CD4-positive, alpha-beta memory T cell (primary cell): Measurements from ENCODE around the gene FLCN. TPM values are rescaled to one million over a fixed set of nuclear protein-coding genes. Genes with fewer than 3 reads are reported as not detected.

ENCODE experiments used
- CTCF ChIA-PET: fragments of 350-600 bp; sonication (Branson Sonifier 250); formaldehyde crosslinking; loops from one replicate; lab custom pipeline; 2021; ENCODE audit warnings: inconsistent platforms; ENCODE audit not compliant: partially characterized antibody; lab: Charles Lee
- POLR2A ChIA-PET: fragments of 350-600 bp; sonication (Branson Sonifier 250); formaldehyde crosslinking; loops from one replicate; lab custom pipeline; 2021; ENCODE audit not compliant: partially characterized antibody; lab: Charles Lee
- DNase-seq, 5 donors: peaks; one replicate each; pipeline versions ENCODE4 v3.0.0 to v3.0.0-alpha.2; 2020 to 2022; ENCODE audit warnings: mixed read lengths in 1 of 5
- H3K27ac ChIP-seq: one replicate; pipeline ENCODE4 v1.7.0; 2013; ENCODE audit warnings: low read depth, low read length
- H3K27me3 ChIP-seq: 2 replicates; pipeline ENCODE4 v1.7.0; 2013; ENCODE audit warnings: mild to moderate bottlenecking, low read length, moderate library complexity; ENCODE audit not compliant: insufficient read depth
- H3K36me3 ChIP-seq: 2 replicates; pipeline ENCODE4 v1.7.0; 2013; ENCODE audit warnings: mild to moderate bottlenecking, low read length, moderate library complexity; ENCODE audit not compliant: insufficient read depth
- H3K4me1 ChIP-seq: 2 replicates; pipeline ENCODE4 v1.7.0; 2013; ENCODE audit warnings: mild to moderate bottlenecking, low read length, moderate library complexity; ENCODE audit not compliant: insufficient read depth
- H3K4me3 ChIP-seq, 2 donors: one replicate each; pipeline ENCODE4 v1.7.0; 2013; ENCODE audit warnings: low read length in 2 of 2, mild to moderate bottlenecking in 1 of 2
- H3K9me3 ChIP-seq, 2 donors: one replicate each; pipeline ENCODE4 v1.7.0; 2013; ENCODE audit warnings: low read length in 2 of 2, control low read depth in 1 of 2; ENCODE audit not compliant: control insufficient read depth in 1 of 2
- H3K27ac Mint-ChIP-seq, 7 donors: one replicate each; pipeline ENCODE4 v1.8.0; 2020 to 2021; ENCODE audit warnings: mixed read lengths in 7 of 7, mild to moderate bottlenecking in 6 of 7, inconsistent platforms in 3 of 7, moderate library complexity in 3 of 7
- H3K27me3 Mint-ChIP-seq, 2 donors: one replicate each; pipeline ENCODE4 v1.8.0; 2020 to 2021; ENCODE audit warnings: mixed read lengths in 2 of 2
- H3K36me3 Mint-ChIP-seq, 2 donors: one replicate each; pipeline ENCODE4 v1.8.0; 2020 to 2021; ENCODE audit warnings: mixed read lengths in 2 of 2, inconsistent platforms in 1 of 2, mild to moderate bottlenecking in 1 of 2
- H3K4me1 Mint-ChIP-seq, 4 donors: one replicate each; pipeline ENCODE4 v1.8.0; 2020 to 2021; ENCODE audit warnings: mixed read lengths in 4 of 4, mild to moderate bottlenecking in 1 of 4
- H3K4me3 Mint-ChIP-seq, 8 donors: one replicate each; pipeline ENCODE4 v1.8.0; 2020 to 2021; ENCODE audit warnings: mixed read lengths in 8 of 8, mild to moderate bottlenecking in 7 of 8, moderate library complexity in 6 of 8, inconsistent platforms in 3 of 8
- H3K9me3 Mint-ChIP-seq, 8 donors: one replicate each; pipeline ENCODE4 v1.8.0; 2020 to 2021; ENCODE audit warnings: mixed read lengths in 8 of 8, mild to moderate bottlenecking in 5 of 8, inconsistent platforms in 3 of 8, moderate library complexity in 1 of 8
- intact Hi-C: fragments of 100-400 bp; cut with micrococcal nuclease; formaldehyde crosslinking; loops from one replicate; pipeline ENCODE4 v1.15.1; 2023
- polyA plus RNA-seq, 2 donors: library from polyadenylated mRNA; unstranded; fragments of 300-500 nt; fragmentation: Illumina TruSeq; gene quantifications; one replicate each; pipeline ENCODE4 v1.2.3, GENCODE V29; 2021
- total RNA-seq, 2 experiments: library from RNA; stranded (reverse); gene quantifications; one replicate each; pipeline ENCODE4 v1.2.3, GENCODE V29; 2021

FLCN gene
- total and polyA plus RNA-seq, 4 experiments from 2014 or later, result 2.4 to 95.0 (median 49.8) TPM

DNA sequence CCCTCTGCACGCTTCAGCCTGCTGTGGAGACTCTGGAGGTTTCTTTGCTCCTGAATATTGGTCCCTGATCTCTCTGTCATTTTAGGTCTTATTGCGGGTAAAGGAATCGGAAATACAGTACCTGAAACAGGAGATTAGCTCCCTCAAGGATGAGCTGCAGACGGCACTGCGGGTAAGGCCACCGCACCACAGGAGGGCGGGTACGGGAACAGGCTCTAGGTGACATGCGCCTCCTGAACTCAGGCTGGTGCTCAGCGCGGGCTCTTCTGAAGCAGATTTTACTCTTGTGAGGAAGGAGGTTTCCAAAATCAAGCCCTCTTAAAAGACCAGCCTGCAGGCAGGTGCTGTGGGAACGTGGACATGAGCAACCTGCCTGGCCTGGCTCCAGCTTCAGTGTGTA is 60.6 kb downstream of the FLCN start:
- peaks cover 28% of the 10 kb centered on the region for H3K36me3 ChIP-seq
- peaks cover 0 to 2% (median 0%) of the 10 kb centered on the region in 8 donors for H3K9me3 Mint-ChIP-seq
- peaks cover 46 to 68% of the 10 kb centered on the region in 2 donors for H3K36me3 Mint-ChIP-seq

DNA sequence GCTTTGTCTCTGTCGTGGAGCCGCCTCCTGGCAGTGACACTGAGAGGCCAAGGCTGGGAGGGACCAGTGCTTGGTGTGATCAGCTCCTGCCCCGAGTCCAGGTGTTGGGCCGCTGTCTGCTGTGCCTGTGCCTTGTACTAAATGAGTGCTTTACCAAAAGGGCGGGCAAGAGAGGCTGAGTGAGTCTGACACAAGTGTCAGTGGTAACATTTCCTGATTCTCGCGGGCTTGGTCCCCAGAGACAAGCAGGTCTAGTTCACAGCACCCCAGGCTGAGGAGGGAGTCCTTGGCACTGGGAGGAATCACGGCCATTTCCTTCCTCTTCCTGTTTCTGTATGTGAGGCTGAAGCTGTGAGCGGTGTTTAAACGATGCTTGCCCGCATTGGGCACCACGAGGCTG is 61.1 kb downstream of the FLCN start:
- H3K4me3 ChIP-seq, result peak overlapping the region in 1 of 2 donors; percentile 9
- ChIA-PET POLR2A (interaction anchor here (0.9 to 11.4 kb wide), 8 partner anchors 8 to 159 kb away, joined by 3 to 131 read pairs (median 4); partner anchors contain the start of genes FLCN and PLD6), CTCF (interaction anchor here (1.1 to 1.2 kb wide), 3 partner anchors 16 to 32 kb away, joined by 3 to 4 read pairs (median 4); no protein-coding TSS in a partner anchor)
- H3K36me3 Mint-ChIP-seq, result peaks cover 48 to 69% of the 10 kb centered on the region in 2 donors
- H3K36me3 ChIP-seq, result peaks cover 27% of the 10 kb centered on the region
- peak overlapping the region; percentile 71 for H3K27ac ChIP-seq
- H3K27me3 Mint-ChIP-seq, result no peaks in the 10 kb centered on the region
- H3K27me3 ChIP-seq, result no peaks in the 10 kb centered on the region
- intact Hi-C loops, result loop anchor here (2.0 kb wide), 1 partner anchor 29 kb away; no protein-coding TSS in a partner anchor
- peak overlapping the region; percentile 78 to 91 (median 84) for H3K4me3 Mint-ChIP-seq
- H3K27ac Mint-ChIP-seq, result peak overlapping the region; percentile 92 to 98 (median 96)
- peaks cover 99% of the 10 kb centered on the region for H3K4me1 ChIP-seq
- peak in 3 of 5 donors; percentile 30 to 49 (median 34) for DNase-seq
- peaks cover 55 to 95% (median 76%) of the 10 kb centered on the region in 4 donors for H3K4me1 Mint-ChIP-seq
- H3K9me3 ChIP-seq, result no peaks in the 10 kb centered on the region
- peaks cover 0 to 2% (median 0%) of the 10 kb centered on the region in 8 donors for H3K9me3 Mint-ChIP-seq

More for the DNA sequence above, 60.6 kb downstream of the FLCN start:
- Mint-ChIP-seq H3K4me1 (peaks cover 55 to 95% (median 76%) of the 10 kb centered on the region in 4 donors), H3K27ac (peak overlapping the region; percentile 92 to 98 (median 96)), H3K27me3 (no peaks in the 10 kb centered on the region), H3K4me3 (peak overlapping the region; percentile 78 to 91 (median 84))
- Histone ChIP-seq H3K4me1 (peaks cover 99% of the 10 kb centered on the region), H3K4me3 (peak overlapping the region in 1 of 2 donors; percentile 12), H3K27ac (peak overlapping the region; percentile 71), H3K27me3 (no peaks in the 10 kb centered on the region), H3K9me3 (no peaks in the 10 kb centered on the region)
- CTCF ChIA-PET, result interaction anchor here (1.1 to 1.2 kb wide), 3 partner anchors 15 to 31 kb away, joined by 3 to 4 read pairs (median 4); no protein-coding TSS in a partner anchor
- intact Hi-C loops, result loop anchor here (2.0 kb wide), 1 partner anchor 28 kb away; no protein-coding TSS in a partner anchor
- peak; percentile 35 to 51 (median 46) for DNase-seq
- POLR2A ChIA-PET, result interaction anchor here (0.9 to 11.4 kb wide), 5 partner anchors 21 to 159 kb away, joined by 3 to 131 read pairs (median 9); partner anchors contain the start of genes FLCN and PLD6

- peaks cover 0 to 2% (median 0%) of the 10 kb centered on the region in 8 donors for H3K9me3 Mint-ChIP-seq
- intact Hi-C loops, result no loop called here
- H3K9me3 ChIP-seq, result no peaks in the 10 kb centered on the region
- H3K4me1 Mint-ChIP-seq, result peaks cover 53 to 95% (median 76%) of the 10 kb centered on the region in 4 donors
- peak overlapping the region in 6 of 8 donors; percentile 38 to 88 (median 78) for H3K4me3 Mint-ChIP-seq
- peak overlapping the region; percentile 79 to 98 (median 95) for H3K27ac Mint-ChIP-seq
- peaks cover 42 to 64% of the 10 kb centered on the region in 2 donors for H3K36me3 Mint-ChIP-seq
- ChIA-PET POLR2A (interaction anchor here (0.9 to 11.4 kb wide), 10 partner anchors 9 to 158 kb away, joined by 3 to 131 read pairs (median 4); partner anchors contain the start of genes FLCN and PLD6), CTCF (interaction anchor here (1.2 kb wide), 1 partner anchor 22 kb away, joined by 4 read pairs; no protein-coding TSS in a partner anchor)
- peaks cover 21% of the 10 kb centered on the region for H3K36me3 ChIP-seq
- H3K4me3 ChIP-seq, result peak overlapping the region in 1 of 2 donors; percentile 9
- peaks cover 99% of the 10 kb centered on the region for H3K4me1 ChIP-seq
- peak overlapping the region; percentile 71 for H3K27ac ChIP-seq
- H3K27me3 Mint-ChIP-seq, result no peaks in the 10 kb centered on the region
- no peak for DNase-seq
- H3K27me3 ChIP-seq, result no peaks in the 10 kb centered on the region
Measured at GRCh38 chr17:17175340-17175739, 61.6 kb downstream of the FLCN start.

DNA sequence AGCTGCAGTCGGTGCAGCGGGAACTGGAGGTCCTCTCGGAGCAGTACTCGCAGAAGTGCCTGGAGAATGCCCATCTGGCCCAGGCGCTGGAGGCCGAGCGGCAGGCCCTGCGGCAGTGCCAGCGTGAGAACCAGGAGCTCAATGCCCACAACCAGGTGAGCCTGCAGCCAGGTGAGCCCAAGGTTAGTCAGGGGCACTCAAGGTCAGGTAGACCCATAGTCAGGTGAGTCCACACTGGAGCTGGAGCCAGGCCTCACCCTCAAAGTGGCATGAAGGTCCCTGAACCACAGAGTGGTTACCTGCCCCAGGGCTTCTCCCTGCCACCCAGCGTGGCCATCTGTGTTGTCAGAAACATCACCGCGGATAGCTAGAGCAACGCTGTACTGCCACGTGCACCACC is 63.0 kb downstream of the FLCN start:
- ChIA-PET POLR2A (interaction anchor here (0.7 to 5.7 kb wide), 4 partner anchors 22 to 130 kb away, joined by 3 to 39 read pairs (median 8); partner anchors contain the start of genes FLCN and PLD6), CTCF (interaction anchor here (0.7 to 1.2 kb wide), 2 partner anchors 18 to 691 kb away, joined by 3 read pairs; no protein-coding TSS in a partner anchor)
- H3K9me3 ChIP-seq, result no peaks in the 10 kb centered on the region
- peak overlapping the region; percentile 81 to 95 (median 90) for H3K27ac Mint-ChIP-seq
- peaks cover 57 to 96% (median 75%) of the 10 kb centered on the region in 4 donors for H3K4me1 Mint-ChIP-seq
- no peaks in the 10 kb centered on the region for H3K9me3 Mint-ChIP-seq
- no peak overlapping the region for H3K4me3 Mint-ChIP-seq
- H3K27ac ChIP-seq, result no peak overlapping the region
- no peak overlapping the region for H3K4me3 ChIP-seq
- no peaks in the 10 kb centered on the region for H3K27me3 Mint-ChIP-seq
- no peak for DNase-seq
- intact Hi-C loops, result no loop called here
- H3K36me3 Mint-ChIP-seq, result peaks cover 38 to 65% of the 10 kb centered on the region in 2 donors
- H3K27me3 ChIP-seq, result no peaks in the 10 kb centered on the region
- H3K4me1 ChIP-seq, result peaks cover 98% of the 10 kb centered on the region
- peaks cover 21% of the 10 kb centered on the region for H3K36me3 ChIP-seq

- H3K36me3 ChIP-seq, result peaks cover 21% of the 10 kb centered on the region
- ChIA-PET POLR2A (interaction anchor here (1.0 to 4.9 kb wide), 6 partner anchors 8 to 108 kb away, joined by 3 to 30 read pairs (median 6); partner anchors contain the start of genes COPS3 and PLD6), CTCF (no interaction called here)
- no peaks in the 10 kb centered on the region for H3K27me3 ChIP-seq
- H3K9me3 ChIP-seq, result no peaks in the 10 kb centered on the region
- intact Hi-C loops, result no loop called here
- H3K4me1 ChIP-seq, result peaks cover 95% of the 10 kb centered on the region
- Mint-ChIP-seq H3K4me1 (peaks cover 57 to 99% (median 77%) of the 10 kb centered on the region in 4 donors), H3K4me3 (peak overlapping the region in 5 of 8 donors; percentile 21 to 77 (median 49)), H3K27me3 (no peaks in the 10 kb centered on the region), H3K27ac (peak overlapping the region; percentile 70 to 91 (median 89)), H3K36me3 (peaks cover 46 to 67% of the 10 kb centered on the region in 2 donors), H3K9me3 (no peaks in the 10 kb centered on the region)
- no peak for DNase-seq
- no peak overlapping the region for H3K4me3 ChIP-seq
- peak overlapping the region; percentile 46 for H3K27ac ChIP-seq
Measured at GRCh38 chr17:17172990-17173389, 64.0 kb downstream of the FLCN start.

DNA sequence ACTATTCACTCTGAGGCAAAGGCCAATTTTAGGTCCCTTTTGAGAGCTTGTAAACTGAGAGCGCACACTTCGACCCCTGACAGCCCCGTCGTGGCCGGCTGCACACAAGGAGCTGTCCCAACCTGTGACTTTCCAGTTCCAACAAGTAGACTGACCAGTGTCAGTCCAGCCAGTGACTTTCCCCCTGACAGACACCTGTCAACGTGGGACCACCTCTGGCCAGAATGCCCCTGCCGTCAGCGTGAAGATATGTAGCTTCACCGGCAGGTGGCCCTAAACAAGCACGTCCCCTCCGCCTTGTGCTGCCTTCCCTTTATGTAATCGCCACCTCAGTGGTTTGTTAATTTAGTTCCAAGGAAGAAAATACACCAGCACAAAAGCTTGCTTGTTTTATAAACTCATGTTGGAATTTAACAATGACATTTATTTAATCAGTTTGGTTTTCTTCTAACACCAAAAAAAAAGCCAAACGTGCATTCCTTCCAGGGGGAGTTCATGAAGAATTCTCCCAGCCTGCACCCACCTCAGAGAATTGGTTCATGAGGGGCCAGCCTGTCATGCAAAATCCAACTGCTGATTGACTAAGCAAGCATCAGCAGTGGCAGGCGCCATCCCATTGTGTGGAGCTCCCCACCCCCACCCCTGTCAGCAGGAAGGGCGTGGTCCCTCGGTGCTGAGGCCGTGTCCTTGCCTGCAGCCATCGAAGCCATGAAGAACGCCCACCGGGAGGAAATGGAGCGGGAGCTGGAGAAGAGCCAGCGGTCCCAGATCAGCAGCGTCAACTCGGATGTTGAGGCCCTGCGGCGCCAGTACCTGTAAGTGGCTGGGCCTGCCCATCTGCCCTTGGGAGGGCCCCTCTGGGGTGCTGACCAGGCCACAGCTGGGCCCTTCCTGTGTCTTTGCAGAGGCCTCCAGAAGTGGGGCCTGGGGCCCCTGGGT is 64.7 kb downstream of the FLCN start:
- H3K9me3 Mint-ChIP-seq, result no peaks in the 10 kb centered on the region
- no peaks in the 10 kb centered on the region for H3K27me3 Mint-ChIP-seq
- H3K27ac ChIP-seq, result peak overlapping the region; percentile 46
- peaks cover 88% of the 10 kb centered on the region for H3K4me1 ChIP-seq
- intact Hi-C loops, result no loop called here
- CTCF ChIA-PET, result interaction anchor here (1.3 kb wide), 1 partner anchor 10 kb away, joined by 4 read pairs; no protein-coding TSS in a partner anchor
- H3K4me1 Mint-ChIP-seq, result peaks cover 53 to 94% (median 71%) of the 10 kb centered on the region in 4 donors
- peaks cover 43 to 63% of the 10 kb centered on the region in 2 donors for H3K36me3 Mint-ChIP-seq
- no peaks in the 10 kb centered on the region for H3K9me3 ChIP-seq
- H3K27ac Mint-ChIP-seq, result peak overlapping the region; percentile 81 to 93 (median 91)
- DNase-seq, result no peak
- H3K4me3 ChIP-seq, result no peak overlapping the region
- POLR2A ChIA-PET, result interaction anchor here (0.9 to 4.9 kb wide), 7 partner anchors 8 to 109 kb away, joined by 3 to 30 read pairs (median 5); partner anchors contain the start of genes COPS3 and PLD6
- H3K4me3 Mint-ChIP-seq, result peak overlapping the region in 7 of 8 donors; percentile 20 to 77 (median 66)
- peaks cover 23% of the 10 kb centered on the region for H3K36me3 ChIP-seq
- no peaks in the 10 kb centered on the region for H3K27me3 ChIP-seq
